ENCODE results near the gene LGSN.

Gene LGSN

DNA sequence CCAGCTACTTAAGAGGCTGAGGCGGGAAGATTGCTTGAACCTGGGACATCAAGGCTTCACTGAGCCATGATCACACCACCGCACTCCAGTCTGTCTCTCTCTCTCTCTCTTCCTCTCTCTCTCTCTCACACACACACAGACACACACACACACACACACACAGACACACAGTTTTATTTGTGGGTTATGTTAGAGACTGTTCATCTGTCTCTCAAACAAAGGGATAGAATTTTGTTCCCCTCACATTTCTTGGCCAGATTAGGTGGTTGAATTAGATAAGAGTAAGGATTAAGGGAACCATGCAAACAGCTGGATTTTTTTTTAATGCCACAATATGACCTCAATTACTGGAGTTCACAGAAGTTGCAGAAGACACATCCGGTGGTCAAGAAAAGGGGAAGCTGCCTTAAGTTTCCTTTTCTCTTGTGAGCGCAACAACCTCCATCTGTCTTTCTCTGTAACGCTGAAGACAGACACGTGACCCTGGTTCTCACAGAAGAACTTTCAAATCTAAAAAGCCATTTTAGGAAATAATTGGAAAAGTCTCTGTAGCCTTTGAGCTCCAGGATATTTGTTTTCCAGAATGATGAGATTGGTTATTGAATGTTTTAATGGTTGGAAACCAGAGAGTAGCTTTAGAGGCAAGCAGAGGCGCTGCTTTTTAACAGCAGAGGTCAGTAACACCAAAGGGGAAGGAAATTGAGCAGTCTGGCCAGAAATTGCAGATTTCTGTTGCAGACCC is 32.9 kb upstream of the LGSN start:
- peak; percentile 81 to 88 for DNase-seq (ENCODE audit: low read depth in 1 of 2, low spot score in 1 of 2)
- peak overlapping the region; percentile 71 for H3K27ac ChIP-seq (replicated peaks)
- H3K4me3 ChIP-seq (replicated peaks; ENCODE audit: insufficient read depth, low read length): no peak overlapping the region
- TF ChIP-seq, protein P1, sequence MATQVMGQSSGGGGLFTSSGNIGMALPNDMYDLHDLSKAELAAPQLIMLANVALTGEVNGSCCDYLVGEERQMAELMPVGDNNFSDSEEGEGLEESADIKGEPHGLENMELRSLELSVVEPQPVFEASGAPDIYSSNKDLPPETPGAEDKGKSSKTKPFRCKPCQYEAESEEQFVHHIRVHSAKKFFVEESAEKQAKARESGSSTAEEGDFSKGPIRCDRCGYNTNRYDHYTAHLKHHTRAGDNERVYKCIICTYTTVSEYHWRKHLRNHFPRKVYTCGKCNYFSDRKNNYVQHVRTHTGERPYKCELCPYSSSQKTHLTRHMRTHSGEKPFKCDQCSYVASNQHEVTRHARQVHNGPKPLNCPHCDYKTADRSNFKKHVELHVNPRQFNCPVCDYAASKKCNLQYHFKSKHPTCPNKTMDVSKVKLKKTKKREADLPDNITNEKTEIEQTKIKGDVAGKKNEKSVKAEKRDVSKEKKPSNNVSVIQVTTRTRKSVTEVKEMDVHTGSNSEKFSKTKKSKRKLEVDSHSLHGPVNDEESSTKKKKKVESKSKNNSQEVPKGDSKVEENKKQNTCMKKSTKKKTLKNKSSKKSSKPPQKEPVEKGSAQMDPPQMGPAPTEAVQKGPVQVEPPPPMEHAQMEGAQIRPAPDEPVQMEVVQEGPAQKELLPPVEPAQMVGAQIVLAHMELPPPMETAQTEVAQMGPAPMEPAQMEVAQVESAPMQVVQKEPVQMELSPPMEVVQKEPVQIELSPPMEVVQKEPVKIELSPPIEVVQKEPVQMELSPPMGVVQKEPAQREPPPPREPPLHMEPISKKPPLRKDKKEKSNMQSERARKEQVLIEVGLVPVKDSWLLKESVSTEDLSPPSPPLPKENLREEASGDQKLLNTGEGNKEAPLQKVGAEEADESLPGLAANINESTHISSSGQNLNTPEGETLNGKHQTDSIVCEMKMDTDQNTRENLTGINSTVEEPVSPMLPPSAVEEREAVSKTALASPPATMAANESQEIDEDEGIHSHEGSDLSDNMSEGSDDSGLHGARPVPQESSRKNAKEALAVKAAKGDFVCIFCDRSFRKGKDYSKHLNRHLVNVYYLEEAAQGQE (IDR thresholded peaks at IDR 0.05; ENCODE audit: insufficient replicate concordance, low read depth): no peak
- TF ChIP-seq GABPA (IDR thresholded peaks at IDR 0.05; ENCODE audit: low read depth) (peak; percentile 20; the same call in 1 of the 2 replicates), SPI1 (IDR thresholded peaks at IDR 0.05; ENCODE audit: borderline replicate concordance, low read depth) (peak; percentile 70; the same call in 1 of the 2 replicates), POLR2AphosphoS5 (IDR thresholded peaks at IDR 0.05; ENCODE audit: low read depth) (peak; percentile 68; the same call in 1 of the 2 replicates)
- TF ChIP-seq, protein P2, sequence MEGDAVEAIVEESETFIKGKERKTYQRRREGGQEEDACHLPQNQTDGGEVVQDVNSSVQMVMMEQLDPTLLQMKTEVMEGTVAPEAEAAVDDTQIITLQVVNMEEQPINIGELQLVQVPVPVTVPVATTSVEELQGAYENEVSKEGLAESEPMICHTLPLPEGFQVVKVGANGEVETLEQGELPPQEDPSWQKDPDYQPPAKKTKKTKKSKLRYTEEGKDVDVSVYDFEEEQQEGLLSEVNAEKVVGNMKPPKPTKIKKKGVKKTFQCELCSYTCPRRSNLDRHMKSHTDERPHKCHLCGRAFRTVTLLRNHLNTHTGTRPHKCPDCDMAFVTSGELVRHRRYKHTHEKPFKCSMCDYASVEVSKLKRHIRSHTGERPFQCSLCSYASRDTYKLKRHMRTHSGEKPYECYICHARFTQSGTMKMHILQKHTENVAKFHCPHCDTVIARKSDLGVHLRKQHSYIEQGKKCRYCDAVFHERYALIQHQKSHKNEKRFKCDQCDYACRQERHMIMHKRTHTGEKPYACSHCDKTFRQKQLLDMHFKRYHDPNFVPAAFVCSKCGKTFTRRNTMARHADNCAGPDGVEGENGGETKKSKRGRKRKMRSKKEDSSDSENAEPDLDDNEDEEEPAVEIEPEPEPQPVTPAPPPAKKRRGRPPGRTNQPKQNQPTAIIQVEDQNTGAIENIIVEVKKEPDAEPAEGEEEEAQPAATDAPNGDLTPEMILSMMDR (IDR thresholded peaks at IDR 0.05; ENCODE audit: insufficient read depth, low read length): peak; percentile 50
- no peaks in the 10 kb centered on the region for H3K27me3 ChIP-seq (ENCODE audit: insufficient read depth, poor library complexity, severe bottlenecking)

DNA sequence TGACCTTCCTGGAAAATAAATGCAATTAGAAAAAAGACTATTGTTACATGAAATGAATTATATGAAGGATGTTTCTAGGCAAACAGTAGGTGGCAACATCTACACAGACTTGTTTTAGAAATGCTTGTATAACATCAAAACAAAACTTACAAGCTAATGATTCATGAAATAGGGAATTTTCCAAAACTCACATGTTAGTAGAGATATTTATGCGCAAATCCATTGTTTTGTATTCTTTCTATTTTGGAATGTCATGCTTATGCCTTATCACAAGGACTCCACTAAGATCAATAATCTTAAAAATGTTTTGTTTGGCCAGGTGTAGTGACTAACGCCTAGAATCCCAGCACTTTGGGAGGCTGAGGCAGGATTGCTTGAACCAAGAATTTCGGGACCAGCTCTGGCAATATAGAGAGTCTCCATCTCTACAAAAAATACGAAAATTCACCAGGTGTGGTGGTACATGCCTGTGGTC is 32.3 kb upstream of the LGSN start:
- H3K27ac ChIP-seq (replicated peaks): peak overlapping the region; percentile 71
- DNase-seq (ENCODE audit: low read depth in 1 of 2, low spot score in 1 of 2): peak in 1 of 2 experiments; percentile 6
- H3K27me3 ChIP-seq (ENCODE audit: insufficient read depth, poor library complexity, severe bottlenecking): no peaks in the 10 kb centered on the region
- no peak for TF ChIP-seq GABPA (IDR thresholded peaks at IDR 0.05; ENCODE audit: low read depth)
- TF ChIP-seq, protein P1 (IDR thresholded peaks at IDR 0.05; ENCODE audit: insufficient replicate concordance, low read depth): no peak
- TF ChIP-seq SPI1 (IDR thresholded peaks at IDR 0.05; ENCODE audit: borderline replicate concordance, low read depth): no peak
- no peak for TF ChIP-seq POLR2AphosphoS5 (IDR thresholded peaks at IDR 0.05; ENCODE audit: low read depth)
- TF ChIP-seq, protein P2 (IDR thresholded peaks at IDR 0.05; ENCODE audit: insufficient read depth, low read length): no peak
- H3K4me3 ChIP-seq (replicated peaks; ENCODE audit: insufficient read depth, low read length): no peak overlapping the region

DNA sequence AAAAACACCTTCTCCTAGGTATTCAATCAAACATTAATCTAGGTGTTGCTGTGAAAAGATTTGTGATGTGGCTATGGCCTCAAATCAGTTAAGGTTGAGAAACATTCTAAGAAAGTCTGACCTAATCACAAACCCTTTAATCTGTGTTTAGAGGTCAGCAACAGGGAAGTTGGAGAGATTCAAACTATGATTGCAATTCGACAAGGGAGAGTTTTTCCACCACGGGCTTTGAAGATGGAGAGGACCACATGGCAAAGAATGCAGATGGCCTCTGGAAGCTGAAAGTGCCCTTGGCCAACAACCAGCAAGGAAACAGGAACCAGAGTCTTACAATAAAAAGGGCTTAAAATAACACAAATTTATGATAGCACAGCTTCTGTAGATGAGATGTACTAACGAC is 29.6 kb upstream of the LGSN start:
- H3K4me3 ChIP-seq (replicated peaks; ENCODE audit: insufficient read depth, low read length): no peak overlapping the region
- TF ChIP-seq, protein P2 (IDR thresholded peaks at IDR 0.05; ENCODE audit: insufficient read depth, low read length): no peak
- TF ChIP-seq SPI1 (IDR thresholded peaks at IDR 0.05; ENCODE audit: borderline replicate concordance, low read depth): no peak
- TF ChIP-seq POLR2AphosphoS5 (IDR thresholded peaks at IDR 0.05; ENCODE audit: low read depth): no peak
- TF ChIP-seq, protein P1 (IDR thresholded peaks at IDR 0.05; ENCODE audit: insufficient replicate concordance, low read depth): no peak
- no peak for TF ChIP-seq GABPA (IDR thresholded peaks at IDR 0.05; ENCODE audit: low read depth)
- peak in 1 of 2 experiments; percentile 14 for DNase-seq (ENCODE audit: low read depth in 1 of 2, low spot score in 1 of 2)
- no peak overlapping the region for H3K27ac ChIP-seq (replicated peaks)
- peaks cover 2% of the 10 kb centered on the region for H3K27me3 ChIP-seq (ENCODE audit: insufficient read depth, poor library complexity, severe bottlenecking)
